Peyer's patch (tissue), 4 donors: ENCODE measurements around the gene CST3.

Experiments
- POLR2A ChIP-seq, 2 donors: fragments of 450-650 bp; IDR thresholded peaks; one replicate each; pipeline ENCODE4 v1.5.1; 2017; ENCODE audit warnings: antibody characterized with exemption in 2 of 2, mild to moderate bottlenecking in 2 of 2, moderate library complexity in 2 of 2
- TF ChIP-seq, protein P1 (sequence below), 6 experiments: fragments of 450-650 bp in 4 of 6; fragments of 200-600 bp in 2 of 6; sonication (generic) in 1 of 6; IDR thresholded peaks; one replicate each; pipeline ENCODE4 v1.5.1; 2017 to 2019; ENCODE audit warnings: antibody characterized with exemption in 6 of 6, mild to moderate bottlenecking in 3 of 6, moderate library complexity in 1 of 6

- TF ChIP-seq, protein P1, sequence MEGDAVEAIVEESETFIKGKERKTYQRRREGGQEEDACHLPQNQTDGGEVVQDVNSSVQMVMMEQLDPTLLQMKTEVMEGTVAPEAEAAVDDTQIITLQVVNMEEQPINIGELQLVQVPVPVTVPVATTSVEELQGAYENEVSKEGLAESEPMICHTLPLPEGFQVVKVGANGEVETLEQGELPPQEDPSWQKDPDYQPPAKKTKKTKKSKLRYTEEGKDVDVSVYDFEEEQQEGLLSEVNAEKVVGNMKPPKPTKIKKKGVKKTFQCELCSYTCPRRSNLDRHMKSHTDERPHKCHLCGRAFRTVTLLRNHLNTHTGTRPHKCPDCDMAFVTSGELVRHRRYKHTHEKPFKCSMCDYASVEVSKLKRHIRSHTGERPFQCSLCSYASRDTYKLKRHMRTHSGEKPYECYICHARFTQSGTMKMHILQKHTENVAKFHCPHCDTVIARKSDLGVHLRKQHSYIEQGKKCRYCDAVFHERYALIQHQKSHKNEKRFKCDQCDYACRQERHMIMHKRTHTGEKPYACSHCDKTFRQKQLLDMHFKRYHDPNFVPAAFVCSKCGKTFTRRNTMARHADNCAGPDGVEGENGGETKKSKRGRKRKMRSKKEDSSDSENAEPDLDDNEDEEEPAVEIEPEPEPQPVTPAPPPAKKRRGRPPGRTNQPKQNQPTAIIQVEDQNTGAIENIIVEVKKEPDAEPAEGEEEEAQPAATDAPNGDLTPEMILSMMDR (IDR thresholded peaks at IDR 0.05) = no peak
- no peak for TF ChIP-seq POLR2A (IDR thresholded peaks at IDR 0.05)
These were observed 53.1 kb downstream of the CST3 start for GRCh38 chr20:23584434-23585199.
